ENCODE measurements around the gene CT55. TPM values are rescaled to one million over a fixed set of nuclear protein-coding genes. Genes with fewer than 3 reads are reported as not detected.
A peak's percentile ranks its signal among the peaks of the same experiment; 100 is the strongest.

Gene CT55
- total and polyA plus RNA-seq, 2 of the 8 experiments (the other 6 are each of a cell fraction or from before 2014, with no cell fraction given) = 0.15 TPM; not detected in 1

DNA sequence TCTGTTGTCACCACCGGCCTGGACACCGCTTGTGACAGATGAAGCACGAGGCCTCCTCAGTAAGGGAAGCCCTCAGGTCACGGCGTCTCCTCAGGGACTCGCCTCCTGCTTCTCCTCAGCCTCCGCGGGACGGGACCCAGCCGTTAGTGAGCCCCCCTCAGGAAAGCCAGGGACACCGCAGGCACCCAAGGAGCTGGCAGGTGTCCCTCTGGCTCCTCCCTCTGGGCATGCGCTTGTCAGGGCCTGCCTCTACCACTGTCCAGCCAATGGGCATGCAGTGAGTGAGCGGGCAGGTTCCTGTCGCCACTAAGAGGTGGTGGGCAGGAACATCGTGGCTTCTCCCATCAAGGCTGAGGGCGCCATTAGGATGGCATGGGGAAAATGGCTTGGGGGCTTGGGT lies 23.5 kb upstream of the CT55 start (continued):
- TF ChIP-seq, protein P1, sequence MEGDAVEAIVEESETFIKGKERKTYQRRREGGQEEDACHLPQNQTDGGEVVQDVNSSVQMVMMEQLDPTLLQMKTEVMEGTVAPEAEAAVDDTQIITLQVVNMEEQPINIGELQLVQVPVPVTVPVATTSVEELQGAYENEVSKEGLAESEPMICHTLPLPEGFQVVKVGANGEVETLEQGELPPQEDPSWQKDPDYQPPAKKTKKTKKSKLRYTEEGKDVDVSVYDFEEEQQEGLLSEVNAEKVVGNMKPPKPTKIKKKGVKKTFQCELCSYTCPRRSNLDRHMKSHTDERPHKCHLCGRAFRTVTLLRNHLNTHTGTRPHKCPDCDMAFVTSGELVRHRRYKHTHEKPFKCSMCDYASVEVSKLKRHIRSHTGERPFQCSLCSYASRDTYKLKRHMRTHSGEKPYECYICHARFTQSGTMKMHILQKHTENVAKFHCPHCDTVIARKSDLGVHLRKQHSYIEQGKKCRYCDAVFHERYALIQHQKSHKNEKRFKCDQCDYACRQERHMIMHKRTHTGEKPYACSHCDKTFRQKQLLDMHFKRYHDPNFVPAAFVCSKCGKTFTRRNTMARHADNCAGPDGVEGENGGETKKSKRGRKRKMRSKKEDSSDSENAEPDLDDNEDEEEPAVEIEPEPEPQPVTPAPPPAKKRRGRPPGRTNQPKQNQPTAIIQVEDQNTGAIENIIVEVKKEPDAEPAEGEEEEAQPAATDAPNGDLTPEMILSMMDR (IDR thresholded peaks at IDR 0.05; ENCODE audit: control extremely low read depth in 1 of 3, insufficient read depth in 1 of 3, low read depth in 1 of 3, low read length in 3 of 3) = peak; percentile 5 to 18 (median 18); a peak in 3 of 4 replicates
- TF ChIP-seq RAD21 (IDR thresholded peaks at IDR 0.05 in 1 of 2, conservative IDR thresholded peaks at IDR 0.05 in 1 of 2; ENCODE audit: low read depth in 2 of 2, low read length in 2 of 2) (peak in 1 of 2 experiments; percentile 22; a peak in 1 of 4 replicates), HDAC6 (IDR thresholded peaks at IDR 0.05; ENCODE audit: low read depth, low read length) (no peak), SP2 (IDR thresholded peaks at IDR 0.05; ENCODE audit: low read length) (no peak)
- TF ChIP-seq, protein P2, sequence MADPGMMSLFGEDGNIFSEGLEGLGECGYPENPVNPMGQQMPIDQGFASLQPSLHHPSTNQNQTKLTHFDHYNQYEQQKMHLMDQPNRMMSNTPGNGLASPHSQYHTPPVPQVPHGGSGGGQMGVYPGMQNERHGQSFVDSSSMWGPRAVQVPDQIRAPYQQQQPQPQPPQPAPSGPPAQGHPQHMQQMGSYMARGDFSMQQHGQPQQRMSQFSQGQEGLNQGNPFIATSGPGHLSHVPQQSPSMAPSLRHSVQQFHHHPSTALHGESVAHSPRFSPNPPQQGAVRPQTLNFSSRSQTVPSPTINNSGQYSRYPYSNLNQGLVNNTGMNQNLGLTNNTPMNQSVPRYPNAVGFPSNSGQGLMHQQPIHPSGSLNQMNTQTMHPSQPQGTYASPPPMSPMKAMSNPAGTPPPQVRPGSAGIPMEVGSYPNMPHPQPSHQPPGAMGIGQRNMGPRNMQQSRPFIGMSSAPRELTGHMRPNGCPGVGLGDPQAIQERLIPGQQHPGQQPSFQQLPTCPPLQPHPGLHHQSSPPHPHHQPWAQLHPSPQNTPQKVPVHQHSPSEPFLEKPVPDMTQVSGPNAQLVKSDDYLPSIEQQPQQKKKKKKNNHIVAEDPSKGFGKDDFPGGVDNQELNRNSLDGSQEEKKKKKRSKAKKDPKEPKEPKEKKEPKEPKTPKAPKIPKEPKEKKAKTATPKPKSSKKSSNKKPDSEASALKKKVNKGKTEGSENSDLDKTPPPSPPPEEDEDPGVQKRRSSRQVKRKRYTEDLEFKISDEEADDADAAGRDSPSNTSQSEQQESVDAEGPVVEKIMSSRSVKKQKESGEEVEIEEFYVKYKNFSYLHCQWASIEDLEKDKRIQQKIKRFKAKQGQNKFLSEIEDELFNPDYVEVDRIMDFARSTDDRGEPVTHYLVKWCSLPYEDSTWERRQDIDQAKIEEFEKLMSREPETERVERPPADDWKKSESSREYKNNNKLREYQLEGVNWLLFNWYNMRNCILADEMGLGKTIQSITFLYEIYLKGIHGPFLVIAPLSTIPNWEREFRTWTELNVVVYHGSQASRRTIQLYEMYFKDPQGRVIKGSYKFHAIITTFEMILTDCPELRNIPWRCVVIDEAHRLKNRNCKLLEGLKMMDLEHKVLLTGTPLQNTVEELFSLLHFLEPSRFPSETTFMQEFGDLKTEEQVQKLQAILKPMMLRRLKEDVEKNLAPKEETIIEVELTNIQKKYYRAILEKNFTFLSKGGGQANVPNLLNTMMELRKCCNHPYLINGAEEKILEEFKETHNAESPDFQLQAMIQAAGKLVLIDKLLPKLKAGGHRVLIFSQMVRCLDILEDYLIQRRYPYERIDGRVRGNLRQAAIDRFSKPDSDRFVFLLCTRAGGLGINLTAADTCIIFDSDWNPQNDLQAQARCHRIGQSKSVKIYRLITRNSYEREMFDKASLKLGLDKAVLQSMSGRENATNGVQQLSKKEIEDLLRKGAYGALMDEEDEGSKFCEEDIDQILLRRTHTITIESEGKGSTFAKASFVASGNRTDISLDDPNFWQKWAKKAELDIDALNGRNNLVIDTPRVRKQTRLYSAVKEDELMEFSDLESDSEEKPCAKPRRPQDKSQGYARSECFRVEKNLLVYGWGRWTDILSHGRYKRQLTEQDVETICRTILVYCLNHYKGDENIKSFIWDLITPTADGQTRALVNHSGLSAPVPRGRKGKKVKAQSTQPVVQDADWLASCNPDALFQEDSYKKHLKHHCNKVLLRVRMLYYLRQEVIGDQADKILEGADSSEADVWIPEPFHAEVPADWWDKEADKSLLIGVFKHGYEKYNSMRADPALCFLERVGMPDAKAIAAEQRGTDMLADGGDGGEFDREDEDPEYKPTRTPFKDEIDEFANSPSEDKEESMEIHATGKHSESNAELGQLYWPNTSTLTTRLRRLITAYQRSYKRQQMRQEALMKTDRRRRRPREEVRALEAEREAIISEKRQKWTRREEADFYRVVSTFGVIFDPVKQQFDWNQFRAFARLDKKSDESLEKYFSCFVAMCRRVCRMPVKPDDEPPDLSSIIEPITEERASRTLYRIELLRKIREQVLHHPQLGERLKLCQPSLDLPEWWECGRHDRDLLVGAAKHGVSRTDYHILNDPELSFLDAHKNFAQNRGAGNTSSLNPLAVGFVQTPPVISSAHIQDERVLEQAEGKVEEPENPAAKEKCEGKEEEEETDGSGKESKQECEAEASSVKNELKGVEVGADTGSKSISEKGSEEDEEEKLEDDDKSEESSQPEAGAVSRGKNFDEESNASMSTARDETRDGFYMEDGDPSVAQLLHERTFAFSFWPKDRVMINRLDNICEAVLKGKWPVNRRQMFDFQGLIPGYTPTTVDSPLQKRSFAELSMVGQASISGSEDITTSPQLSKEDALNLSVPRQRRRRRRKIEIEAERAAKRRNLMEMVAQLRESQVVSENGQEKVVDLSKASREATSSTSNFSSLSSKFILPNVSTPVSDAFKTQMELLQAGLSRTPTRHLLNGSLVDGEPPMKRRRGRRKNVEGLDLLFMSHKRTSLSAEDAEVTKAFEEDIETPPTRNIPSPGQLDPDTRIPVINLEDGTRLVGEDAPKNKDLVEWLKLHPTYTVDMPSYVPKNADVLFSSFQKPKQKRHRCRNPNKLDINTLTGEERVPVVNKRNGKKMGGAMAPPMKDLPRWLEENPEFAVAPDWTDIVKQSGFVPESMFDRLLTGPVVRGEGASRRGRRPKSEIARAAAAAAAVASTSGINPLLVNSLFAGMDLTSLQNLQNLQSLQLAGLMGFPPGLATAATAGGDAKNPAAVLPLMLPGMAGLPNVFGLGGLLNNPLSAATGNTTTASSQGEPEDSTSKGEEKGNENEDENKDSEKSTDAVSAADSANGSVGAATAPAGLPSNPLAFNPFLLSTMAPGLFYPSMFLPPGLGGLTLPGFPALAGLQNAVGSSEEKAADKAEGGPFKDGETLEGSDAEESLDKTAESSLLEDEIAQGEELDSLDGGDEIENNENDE (IDR thresholded peaks at IDR 0.05; ENCODE audit: insufficient replicate concordance, low read length) = no peak
- TF ChIP-seq, protein P3, sequence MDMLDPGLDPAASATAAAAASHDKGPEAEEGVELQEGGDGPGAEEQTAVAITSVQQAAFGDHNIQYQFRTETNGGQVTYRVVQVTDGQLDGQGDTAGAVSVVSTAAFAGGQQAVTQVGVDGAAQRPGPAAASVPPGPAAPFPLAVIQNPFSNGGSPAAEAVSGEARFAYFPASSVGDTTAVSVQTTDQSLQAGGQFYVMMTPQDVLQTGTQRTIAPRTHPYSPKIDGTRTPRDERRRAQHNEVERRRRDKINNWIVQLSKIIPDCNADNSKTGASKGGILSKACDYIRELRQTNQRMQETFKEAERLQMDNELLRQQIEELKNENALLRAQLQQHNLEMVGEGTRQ (IDR thresholded peaks at IDR 0.05; ENCODE audit: low read length) = no peak
